T-helper 2 cell (primary cell): ENCODE measurements around the gene A3GALT2.

Experiments used
- DNase-seq, 5 experiments: peaks; one replicate each; pipeline versions ENCODE4 v3.0.0 to v3.0.0-alpha.2; 2012 to 2022
- total RNA-seq, 2 donors: gene quantifications; one replicate each; lab custom pipeline; 2026; lab: John Stamatoyannopoulos, UW

A3GALT2 gene
- 0 to 0.27 reads per million in 2 donors for total RNA-seq

DNA sequence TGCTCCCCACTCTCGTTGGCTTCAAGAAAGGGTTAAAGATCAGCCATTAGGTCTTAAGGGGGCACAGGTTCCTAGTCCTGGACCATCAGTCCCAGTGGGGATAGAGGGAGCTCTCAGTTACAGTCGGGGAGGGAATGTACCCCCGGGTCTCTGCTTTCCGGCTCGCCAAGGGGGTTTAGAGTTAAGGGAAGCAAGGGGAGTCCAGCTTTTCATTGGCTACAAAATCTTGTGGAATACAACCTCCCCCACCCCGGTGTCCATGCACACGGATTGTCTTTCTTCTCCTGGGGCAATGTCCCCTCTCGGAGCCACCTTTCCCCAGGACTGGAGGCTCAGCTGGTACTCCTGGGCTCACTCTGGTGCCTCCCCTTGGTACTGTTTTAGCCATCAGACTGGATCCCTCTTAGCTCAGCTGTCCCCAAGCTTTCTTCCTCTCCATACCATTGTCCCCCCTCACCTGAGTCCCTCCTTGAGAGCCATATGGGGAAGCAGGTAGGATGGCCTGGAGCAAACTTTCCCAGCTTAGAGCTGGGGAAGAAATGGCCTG lies at the start of gene A3GALT2:
A3GALT2 (minus strand) TSS at position 480 of the 547 bp plus-strand sequence; CDS start at position 480, 0 bp downstream.
- no peak for DNase-seq

DNA sequence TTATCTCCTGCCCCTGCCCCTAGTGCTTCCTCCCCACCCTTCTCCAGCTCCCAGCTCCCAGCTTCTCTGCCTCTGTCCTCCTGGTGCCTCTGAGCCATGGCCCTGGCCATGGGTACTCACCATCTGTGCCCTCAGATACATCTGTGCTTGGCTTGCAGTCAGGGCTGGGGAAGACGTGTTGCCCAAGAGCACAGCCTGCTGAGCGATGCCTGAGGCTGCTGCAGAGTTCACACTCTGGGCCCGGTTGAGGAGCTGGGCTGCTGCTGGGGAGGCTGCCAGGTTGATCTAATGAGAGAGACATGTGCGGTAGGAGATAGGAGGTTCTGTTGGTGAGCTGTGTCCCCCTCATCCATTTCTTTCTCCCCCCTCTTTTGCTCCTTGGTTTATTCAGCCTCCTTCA lies 49.4 kb upstream of the A3GALT2 start:
- DNase-seq: no peak

DNA sequence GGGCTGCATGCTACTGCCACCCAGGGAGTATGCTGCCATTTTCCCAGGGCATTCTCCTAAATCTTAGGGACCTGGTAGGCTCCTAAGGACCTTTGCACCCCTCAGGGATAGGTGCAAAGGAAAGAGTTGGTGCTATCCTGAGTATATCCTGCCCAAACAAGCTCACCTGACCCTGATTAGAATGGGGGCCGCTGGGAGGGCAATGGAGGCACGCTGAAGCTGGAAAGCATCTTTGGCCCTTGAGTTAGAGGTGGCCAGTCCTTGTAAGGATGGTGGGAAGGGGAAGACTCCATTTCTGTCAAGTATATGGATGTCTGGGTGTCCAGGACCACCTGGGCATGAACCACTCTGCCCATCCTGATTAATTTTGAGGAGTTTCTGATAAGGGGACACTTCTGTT lies 48.9 kb upstream of the A3GALT2 start:
- DNase-seq: no peak

DNA sequence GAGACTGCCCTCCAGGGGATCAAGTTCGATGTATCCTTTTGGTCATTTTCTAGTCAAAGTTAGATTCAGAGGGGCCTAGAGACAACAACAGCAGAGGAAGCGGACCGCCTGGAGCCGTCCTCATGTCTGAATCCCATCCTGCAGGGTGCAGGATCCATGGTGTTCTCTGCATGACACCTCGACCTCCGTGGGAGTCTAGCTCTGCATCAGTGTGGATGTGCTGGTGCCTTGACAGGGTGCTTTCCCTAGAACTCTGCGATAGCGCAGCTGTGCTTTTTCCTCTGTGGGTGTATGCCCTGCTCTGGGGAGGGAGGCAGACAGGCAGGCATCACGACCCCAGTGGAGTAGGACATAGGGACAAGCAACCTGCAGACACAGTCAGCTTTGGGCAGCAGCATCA lies 48.2 kb upstream of the A3GALT2 start:
- DNase-seq: no peak

DNA sequence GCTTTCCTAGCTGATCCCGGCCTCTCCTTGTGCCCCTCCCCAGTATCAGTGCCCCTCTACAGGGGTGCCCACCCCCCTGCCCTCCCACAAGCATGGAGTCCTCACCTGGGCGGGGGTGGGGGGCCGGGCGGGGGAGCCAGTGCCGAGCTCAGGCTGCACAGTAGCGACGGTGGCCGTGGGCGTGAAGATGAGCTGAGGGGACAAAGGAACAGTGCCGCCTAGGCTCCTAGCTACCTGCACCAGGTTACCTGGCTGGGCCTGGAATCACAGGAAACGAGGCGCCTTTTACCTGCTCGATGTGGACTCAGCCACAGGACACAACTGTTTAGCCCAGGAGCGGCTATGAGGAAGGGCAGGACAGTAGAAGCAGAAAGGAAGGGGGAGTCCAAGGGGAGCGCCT lies 47.5 kb upstream of the A3GALT2 start:
- DNase-seq: no peak

DNA sequence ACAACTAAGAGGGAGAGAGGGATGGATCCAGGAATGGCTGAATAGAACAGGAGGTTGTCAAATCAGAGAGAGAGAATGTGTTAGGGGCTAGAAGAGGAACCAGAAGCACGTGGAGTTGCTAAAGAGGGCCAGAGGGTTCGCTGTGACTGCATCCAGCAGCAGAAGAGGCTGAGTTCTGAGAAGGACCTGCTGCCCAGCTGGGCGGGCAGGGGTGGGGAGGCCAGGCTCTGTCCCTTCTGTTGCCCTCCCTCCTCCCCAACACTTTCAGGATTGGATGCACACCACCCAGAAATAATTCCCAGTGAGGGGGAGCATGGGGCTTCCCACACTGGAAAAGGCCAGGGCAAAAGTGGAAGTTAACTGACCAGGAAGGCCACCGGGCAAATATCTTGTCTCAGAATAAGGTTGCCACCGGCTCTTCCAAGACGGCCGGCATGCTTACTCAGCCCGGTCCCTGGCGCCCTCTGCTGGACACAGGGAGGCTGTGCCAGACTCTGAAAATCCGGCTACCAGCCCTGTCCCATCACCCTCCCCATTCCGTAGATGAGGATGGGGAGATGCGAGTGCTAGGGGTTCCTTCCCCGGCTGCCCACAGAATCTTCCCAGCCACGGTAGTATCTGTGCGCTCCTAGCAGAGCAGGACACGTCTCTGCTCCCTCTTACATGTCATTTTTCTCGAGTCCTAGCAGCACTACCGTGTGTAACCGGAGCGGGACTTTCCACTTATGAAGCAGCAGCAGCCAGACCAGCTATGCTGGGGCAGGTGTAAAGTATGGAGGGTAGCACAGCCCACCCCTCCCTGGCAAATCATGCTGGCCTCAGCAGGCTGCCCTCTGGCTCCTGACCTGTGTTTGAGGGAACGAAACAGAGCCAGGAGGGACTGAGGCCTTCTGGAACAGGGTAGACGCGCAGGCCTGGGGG lies 46.8 kb upstream of the A3GALT2 start:
- peak; percentile 62 to 78 (median 74) for DNase-seq

DNA sequence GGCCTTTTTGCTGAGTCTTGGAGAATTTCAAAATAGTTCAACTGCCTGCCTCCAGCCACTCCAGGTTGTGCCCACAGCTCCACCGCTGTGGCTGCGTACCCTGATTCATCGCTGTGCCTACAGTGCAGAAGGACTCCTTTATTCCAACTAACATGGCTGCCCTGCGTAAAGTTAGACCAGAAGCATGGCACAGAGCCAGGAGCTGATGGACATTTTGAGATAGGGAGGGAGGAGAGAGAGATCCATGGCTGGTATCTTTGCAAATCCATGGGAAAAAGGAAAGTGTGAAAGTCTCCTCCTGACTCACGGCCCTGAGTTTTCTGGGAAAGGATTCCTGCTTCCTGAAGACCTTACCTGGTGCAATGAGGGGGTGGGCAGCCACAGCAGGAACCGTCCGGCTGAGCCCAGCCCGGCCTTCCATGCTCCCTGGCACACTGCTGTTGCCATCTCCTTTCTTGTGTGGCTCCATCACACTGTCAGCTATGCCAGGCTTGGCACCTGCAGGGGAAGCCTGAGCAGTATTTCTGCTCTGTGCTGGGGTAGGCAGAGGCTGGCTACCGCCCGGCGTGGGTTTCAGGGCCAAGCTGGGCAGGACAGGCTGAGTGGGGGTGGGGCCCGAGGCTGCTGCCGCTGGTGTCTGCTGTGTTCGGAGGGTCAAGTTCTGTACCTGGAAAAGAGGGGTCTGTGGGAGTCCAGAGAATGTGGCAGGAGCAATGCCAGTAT lies 46.0 kb upstream of the A3GALT2 start:
- no peak for DNase-seq

DNA sequence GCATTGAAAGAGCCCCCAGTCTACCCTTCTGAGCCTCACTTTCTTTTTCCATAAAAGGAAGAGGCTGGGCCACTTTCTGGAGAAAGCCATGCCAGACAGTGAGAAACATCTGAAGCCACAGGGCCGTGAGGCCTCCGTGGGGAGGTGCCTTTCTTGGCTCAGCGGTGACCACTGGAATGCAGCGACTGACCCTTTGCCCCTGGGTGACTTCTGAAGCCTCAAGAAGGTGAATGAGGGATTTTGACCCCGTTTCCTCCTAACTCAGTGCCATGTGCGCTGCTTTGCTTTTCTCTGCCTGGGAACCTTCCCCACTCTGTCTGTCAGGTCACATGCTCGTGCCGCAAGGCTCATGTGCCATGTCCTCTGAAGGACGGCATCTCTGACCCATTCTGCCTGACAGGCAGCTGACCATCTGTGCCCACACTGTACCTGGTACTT lies 44.7 kb upstream of the A3GALT2 start:
- DNase-seq: no peak

DNA sequence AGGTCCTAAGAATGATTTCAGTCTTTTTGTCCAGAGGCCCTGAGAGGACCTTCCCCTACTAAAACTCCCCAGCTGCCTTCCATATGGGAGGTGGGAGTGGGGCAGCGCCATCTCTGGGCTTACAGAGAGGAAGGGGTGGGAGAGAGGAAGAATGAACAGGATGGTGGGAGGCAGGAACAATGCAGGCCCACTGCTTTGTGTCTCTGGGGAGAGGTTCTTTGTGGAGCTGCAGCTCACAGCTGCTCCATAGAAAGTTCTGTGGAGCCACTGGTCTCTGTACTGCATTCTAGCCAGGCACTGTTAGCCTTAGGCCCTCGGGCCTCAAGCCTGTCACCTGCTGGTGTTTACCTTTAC lies 43.6 kb upstream of the A3GALT2 start:
- no peak for DNase-seq

DNA sequence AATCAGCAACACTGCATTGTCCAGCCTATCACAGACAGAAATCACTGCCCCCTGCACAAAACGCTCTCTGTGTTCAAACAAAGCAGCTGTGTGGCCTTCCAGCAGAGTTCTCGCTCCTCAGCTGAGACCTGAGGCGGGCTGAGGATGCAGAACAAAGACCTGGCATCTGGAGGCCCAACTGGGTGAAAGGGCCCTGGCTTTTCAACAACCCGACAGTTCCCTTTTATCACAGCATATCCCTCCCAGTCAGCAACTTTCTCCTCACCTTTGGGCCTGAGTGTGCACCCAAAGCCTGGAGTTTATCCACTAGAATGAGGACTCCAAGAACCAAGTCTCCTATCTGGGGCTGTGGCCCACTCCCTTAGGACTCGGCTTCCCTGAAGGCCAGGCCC lies 42.6 kb upstream of the A3GALT2 start:
- no peak for DNase-seq

DNA sequence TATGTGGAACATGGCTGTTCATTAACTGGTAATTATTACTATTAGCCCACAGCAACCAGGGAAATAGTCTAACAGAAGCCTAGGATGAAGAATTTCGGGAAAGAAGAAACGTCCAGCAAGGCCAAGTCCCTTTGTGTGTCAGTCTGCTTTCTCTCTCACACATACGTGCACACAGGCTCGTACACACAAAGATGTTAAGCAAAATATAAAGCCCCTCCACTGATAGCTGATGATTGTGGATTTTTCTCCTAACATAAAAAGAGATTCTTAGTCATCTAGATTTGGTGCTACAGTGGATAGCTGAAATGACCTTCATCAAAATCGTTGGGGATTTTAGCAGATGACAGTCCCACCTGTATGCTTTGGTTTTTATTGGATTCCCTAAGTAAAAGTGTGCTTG lies 42.1 kb upstream of the A3GALT2 start:
- no peak for DNase-seq

DNA sequence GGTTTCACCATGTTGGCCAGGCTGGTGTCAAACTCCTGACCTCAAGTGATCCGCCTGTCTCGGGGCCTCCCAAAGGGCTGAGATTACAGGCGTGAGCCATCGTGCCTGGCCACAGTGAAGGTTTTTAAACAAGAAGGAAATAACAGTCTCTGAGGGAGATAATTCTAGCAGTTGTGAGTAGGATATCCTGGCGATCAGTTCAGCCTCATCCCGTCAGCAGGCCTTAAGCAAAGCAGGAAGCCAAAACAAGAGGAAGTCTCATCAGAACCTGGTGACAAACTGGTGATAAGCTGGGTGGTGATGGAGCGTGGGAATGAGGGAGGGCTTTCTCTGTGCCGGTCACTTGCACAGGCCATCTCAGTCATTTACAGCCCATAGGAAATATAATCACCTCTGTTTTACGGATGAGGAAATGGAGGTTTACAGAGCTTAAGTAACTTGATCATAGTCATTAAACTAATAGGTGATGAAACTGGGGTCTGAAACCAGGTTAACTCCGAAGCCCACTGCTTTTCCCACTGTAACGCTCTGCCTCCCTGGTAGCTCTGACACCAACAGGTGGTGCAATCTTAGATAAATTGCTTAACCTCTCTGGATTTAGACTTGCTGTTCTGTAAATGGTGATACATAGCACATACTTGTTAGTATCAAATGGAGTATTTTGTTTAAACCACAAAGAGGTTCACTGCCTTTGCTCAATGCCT lies 40.8 kb upstream of the A3GALT2 start:
- no peak for DNase-seq

DNA sequence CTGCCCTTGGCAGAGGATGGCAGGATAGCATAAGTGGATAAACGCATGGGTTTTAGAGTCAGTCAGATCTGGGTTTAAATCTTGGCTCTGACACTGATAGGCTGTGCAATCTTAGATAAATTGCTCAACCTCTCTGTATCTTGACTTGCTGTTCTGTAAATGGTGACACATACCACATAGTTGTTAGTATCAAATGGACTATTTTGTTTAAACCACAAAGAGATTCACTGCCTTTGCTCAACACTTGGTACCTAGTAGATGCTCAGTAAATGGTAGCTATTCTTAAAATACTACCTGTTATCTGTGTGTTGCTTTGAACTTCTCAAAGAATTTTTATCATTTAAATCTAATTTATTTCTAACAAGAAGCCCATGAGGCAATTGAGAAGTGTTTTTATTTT lies 39.5 kb upstream of the A3GALT2 start:
- no peak for DNase-seq

DNA sequence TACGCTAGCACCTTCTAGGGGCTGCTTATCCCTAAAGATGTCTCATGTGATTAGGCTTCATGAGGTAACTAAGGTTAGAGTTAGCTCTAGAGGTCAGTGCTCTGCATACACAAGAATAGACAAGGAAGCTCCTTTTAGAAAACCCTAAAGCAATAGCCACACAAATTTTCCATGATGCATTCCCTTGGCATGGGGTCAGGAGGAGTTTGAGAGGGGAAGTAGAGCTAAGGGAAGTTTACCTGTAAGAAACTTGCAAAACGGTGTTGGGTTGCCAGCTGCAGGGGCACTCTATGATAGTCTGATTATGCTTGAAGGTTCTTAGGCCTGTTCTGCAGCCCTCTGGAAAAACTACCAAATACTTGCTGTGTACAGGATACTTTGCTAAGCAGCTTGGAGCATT lies 39.0 kb upstream of the A3GALT2 start:
- no peak for DNase-seq

DNA sequence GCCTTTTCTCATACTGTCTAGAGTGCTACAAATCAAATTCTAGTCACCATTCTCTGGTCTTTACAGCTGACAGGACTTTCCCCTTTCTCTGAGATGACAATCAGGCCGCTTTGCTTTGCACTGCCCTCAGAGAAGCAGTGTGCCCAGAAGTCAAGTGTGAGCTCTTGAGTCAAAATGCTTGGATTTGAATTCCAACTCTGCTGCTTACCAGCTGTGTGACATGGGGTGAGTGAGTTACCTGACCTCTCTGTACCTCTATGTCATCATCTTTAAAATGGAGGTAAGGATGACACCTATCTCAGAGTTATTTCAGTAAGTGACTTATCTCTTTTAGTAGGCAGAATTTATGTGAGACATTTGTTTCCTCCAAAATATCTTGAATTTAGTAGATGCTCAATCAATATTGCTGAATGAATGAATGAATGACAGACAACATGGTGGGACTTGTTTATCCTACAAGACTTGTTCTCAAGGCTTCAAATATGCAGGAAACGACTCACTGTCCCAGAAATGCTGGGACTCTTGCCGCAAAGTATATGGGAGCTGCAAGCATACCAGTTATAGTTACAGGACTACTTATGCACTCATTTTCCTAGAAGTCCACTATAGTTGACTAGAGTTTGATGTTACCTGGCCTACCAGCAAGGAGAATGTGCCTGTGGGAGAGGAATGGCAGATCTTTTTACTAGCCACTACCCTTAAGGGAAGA lies 38.1 kb upstream of the A3GALT2 start:
- DNase-seq: no peak

DNA sequence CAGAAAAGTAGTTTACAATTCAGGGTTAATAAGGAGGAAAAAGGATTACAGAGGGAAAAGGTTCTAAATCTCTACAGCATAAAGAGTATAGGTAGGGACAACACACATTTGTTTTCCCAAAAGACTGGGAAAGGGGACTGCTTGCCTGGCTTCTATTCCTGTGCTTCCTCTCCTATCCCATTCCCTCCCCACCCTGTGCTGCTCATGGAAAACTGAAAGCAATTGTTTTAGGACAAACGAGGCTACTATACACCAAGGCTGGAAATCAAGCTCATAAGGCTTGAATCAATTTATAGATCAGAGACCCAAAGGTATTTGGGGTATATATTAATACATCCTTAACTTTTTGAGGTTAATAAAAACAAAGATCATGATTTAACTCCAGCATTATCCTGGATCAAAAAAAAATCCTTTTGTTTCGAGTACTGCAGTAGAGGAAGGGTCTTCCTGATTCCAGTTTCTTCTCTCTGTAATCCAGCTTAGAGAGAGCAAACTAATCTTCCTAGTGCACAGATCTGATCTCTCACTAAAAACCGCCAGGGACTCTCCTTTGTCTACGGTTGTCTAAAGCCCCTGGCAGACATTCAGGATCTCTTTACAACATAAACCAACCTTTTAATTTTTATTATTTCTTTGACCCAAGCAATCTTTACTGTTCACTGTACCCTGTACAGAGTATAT lies 37.4 kb upstream of the A3GALT2 start:
- DNase-seq: no peak

DNA sequence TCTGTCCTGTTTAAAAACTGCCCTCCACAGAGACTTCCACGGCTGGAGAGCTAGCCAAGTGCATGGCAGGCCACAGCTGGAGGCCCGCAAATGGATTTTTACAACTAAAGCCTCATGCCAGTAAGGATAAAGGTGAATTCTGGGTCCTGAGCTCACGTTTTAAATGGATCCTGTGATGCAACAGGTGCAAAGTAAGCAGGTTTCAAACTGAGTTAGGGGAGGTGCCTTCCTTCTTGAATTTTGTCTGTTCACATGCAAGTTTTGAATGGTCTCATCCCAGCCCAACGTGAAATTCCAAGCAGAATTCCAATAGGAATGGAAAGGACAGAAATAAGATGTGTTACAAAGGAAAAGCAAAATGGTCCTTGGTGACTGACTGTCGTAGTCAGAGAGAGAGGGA lies 36.2 kb upstream of the A3GALT2 start:
- DNase-seq: no peak

DNA sequence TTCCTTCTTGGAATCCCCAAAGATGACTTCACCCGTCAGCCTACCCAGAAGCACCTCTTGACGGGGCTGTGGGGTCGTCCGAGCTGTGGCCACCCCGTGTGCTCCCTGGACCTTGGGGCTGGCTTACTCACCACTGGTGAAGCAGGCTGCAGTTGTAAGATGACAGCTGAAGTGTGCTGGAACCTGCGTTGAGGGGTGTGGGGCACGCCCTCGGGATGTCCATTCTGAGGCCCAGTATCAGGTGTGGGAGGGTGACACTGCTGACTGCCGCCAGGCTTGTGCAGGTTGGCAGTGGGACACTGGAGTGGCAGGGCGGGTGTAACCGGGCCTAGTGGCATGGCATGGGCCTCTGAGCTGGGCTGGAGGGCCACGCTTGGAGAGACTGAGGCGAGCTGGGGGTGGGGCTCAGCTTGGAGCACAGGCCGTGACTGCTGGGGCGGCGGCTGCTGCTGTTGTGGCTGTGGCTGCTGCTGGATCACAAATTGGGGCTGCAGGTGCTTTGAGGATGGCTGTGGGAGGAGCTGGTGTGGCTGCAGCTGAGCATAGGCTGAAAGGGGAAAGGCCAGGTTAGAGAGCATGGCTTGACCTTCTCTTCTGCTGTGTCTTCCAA lies 33.9 kb upstream of the A3GALT2 start:
- DNase-seq: no peak

DNA sequence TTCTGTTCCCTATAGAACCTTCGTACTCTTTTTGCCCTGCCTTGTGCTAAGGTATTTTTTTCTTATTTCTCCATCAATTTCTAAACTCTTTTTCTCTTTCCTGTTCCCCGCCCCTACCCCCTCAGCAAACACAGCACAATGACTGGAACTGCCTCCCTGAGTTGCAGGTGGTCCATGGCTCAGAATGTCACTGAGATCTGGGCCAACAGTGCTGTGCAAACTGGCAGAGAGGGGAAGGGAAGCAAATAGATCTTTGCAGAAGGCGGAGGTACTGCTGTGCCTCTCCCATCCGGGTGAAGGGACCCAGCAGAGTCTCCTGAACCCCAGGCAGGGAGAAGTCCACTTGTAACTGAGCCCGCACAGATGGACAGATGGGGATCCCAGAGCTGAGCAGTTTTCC lies 32.6 kb upstream of the A3GALT2 start:
- DNase-seq: no peak

DNA sequence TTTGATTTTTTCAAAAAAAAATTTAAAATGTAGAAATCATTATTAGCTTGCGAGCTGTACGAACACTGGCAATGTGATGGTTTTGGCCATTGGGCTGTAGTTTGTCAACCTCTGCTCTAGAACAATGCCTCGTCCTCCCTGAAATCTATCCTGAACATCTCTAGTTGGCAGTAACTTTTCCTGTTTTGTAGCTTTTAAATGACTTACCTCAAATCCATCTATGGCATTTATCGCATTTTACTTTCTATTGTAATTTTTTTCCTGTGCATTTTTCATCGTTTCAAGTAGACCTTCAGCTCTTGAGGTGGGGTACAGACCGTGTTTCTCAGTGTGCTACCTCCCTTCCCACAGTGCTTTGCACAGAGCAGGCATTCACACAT lies 30.4 kb upstream of the A3GALT2 start:
- no peak for DNase-seq

DNA sequence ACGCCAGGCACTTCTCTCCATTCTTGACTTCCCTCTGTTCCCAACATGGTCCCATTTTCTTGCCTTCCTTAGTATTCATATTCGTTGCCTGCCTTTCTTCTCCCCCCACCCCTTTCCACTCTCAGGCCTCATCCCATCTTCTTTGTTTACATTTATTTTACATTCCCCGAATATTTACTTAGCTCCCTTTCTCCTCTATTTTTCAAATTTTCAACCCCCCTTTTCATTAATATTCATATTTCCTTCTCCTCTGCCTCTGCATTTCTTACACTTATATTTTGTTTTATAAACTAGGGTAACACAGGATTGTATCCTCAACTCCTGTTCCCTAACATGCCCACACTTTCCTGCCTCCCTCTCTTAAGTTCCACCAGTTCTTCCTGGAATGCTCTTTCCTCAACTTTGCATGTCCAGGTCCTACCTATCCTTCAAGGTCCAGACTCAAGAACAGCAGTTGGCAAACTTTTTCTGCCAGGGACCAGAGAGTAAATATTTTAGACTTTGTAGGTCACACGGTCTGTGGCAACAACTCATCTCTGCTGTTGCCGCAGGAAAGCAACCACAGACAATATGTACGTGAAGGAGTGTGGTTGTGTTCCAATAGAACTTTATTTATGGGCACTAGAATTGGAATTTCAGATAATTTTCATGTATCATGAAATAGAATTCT lies 29.8 kb upstream of the A3GALT2 start:
- DNase-seq: no peak
